ENCODE results near the gene TMEM259. TPM values are rescaled to one million over a fixed set of nuclear protein-coding genes. Genes with fewer than 3 reads are reported as not detected.

TMEM259 gene
- total and polyA plus RNA-seq, 8 donors, result 74.2 to 154 (median 101) TPM

DNA sequence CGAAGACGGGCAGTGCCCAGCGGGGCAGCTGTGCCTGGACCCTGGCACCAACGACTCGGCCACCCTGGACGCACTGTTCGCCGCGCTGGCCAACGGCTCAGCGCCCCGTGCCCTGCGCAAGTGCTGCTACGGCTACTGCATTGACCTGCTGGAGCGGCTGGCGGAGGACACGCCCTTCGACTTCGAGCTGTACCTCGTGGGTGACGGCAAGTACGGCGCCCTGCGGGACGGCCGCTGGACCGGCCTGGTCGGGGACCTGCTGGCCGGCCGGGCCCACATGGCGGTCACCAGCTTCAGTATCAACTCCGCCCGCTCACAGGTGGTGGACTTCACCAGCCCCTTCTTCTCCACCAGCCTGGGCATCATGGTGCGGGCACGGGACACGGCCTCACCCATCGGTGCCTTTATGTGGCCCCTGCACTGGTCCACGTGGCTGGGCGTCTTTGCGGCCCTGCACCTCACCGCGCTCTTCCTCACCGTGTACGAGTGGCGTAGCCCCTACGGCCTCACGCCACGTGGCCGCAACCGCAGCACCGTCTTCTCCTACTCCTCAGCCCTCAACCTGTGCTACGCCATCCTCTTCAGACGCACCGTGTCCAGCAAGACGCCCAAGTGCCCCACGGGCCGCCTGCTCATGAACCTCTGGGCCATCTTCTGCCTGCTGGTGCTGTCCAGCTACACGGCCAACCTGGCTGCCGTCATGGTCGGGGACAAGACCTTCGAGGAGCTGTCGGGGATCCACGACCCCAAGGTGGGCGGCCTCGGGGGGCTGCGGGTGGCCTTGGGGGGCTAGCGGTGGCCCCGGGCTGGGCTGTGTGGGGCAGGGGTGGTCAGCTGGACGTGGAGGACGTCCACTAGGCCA lies 15.9 kb downstream of the TMEM259 start:
- TF ChIP-seq, protein P1, sequence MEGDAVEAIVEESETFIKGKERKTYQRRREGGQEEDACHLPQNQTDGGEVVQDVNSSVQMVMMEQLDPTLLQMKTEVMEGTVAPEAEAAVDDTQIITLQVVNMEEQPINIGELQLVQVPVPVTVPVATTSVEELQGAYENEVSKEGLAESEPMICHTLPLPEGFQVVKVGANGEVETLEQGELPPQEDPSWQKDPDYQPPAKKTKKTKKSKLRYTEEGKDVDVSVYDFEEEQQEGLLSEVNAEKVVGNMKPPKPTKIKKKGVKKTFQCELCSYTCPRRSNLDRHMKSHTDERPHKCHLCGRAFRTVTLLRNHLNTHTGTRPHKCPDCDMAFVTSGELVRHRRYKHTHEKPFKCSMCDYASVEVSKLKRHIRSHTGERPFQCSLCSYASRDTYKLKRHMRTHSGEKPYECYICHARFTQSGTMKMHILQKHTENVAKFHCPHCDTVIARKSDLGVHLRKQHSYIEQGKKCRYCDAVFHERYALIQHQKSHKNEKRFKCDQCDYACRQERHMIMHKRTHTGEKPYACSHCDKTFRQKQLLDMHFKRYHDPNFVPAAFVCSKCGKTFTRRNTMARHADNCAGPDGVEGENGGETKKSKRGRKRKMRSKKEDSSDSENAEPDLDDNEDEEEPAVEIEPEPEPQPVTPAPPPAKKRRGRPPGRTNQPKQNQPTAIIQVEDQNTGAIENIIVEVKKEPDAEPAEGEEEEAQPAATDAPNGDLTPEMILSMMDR (IDR thresholded peaks at IDR 0.05), result no peak
- no peak overlapping the region for H3K27ac ChIP-seq
- intact Hi-C loops (cut with DNase I), result no loop called here

DNA sequence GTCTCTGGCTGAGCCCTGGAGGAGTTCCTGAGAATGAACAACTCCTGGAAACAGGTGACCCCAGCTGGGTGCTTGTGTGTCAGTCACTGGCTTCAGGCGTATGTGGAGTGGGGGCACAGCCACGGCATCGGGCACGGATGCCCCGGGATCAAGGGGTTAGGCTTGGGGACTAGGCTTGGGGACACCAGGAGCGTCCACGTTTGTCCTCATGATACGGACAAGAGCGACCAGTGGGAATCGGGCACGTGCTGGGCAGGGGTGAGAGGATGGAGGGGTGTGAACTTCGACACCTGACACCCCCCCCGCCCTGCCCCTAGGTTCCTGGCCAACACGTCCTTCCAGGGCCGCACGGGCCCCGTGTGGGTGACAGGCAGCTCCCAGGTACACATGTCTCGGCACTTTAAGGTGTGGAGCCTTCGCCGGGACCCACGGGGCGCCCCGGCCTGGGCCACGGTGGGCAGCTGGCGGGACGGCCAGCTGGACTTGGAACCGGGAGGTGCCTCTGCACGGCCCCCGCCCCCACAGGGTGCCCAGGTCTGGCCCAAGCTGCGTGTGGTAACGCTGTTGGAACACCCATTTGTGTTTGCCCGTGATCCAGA lies 16.6 kb downstream of the TMEM259 start:
- no peak overlapping the region for H3K4me3 ChIP-seq
- ATAC-seq, result no peak
- no peaks in the 10 kb centered on the region for H3K9me3 ChIP-seq
- intact Hi-C loops (cut with DNase I), result no loop called here
- H3K36me3 ChIP-seq, result peaks cover 0 to 24% of the 10 kb centered on the region in 2 donors
- TF ChIP-seq, protein P1 (IDR thresholded peaks at IDR 0.05), result no peak
- H3K4me1 ChIP-seq, result peaks cover 0 to 21% of the 10 kb centered on the region in 2 donors
- peaks cover 20 to 50% of the 10 kb centered on the region in 2 donors for H3K27me3 ChIP-seq
- peak in 1 of 4 donors; percentile 69 for DNase-seq
- no peak overlapping the region for H3K27ac ChIP-seq

More for the DNA sequence above, 15.9 kb downstream of the TMEM259 start:
- Histone ChIP-seq H3K9me3 (no peaks in the 10 kb centered on the region), H3K4me1 (peaks cover under 1 to 19% of the 10 kb centered on the region in 2 donors), H3K27me3 (peaks cover 13 to 43% of the 10 kb centered on the region in 2 donors), H3K4me3 (no peak overlapping the region), H3K36me3 (peaks cover 0 to 31% of the 10 kb centered on the region in 2 donors)
- peak in 1 of 4 donors; percentile 79 for DNase-seq
- no peak for ATAC-seq

DNA sequence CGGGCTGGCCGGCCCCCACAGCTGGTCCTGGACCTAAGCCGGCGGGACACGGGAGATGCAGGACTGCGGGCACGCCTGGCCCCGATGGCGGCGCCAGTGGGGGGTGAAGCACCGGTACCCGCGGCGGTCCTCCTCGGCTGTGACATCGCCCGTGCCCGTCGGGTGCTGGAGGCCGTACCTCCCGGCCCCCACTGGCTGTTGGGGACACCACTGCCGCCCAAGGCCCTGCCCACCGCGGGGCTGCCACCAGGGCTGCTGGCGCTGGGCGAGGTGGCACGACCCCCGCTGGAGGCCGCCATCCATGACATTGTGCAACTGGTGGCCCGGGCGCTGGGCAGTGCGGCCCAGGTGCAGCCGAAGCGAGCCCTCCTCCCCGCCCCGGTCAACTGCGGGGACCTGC lies 17.6 kb downstream of the TMEM259 start:
- no peak for DNase-seq
- TF ChIP-seq, protein P1 (IDR thresholded peaks at IDR 0.05), result no peak
- peaks cover 0 to 14% of the 10 kb centered on the region in 2 donors for H3K36me3 ChIP-seq
- H3K4me1 ChIP-seq, result peaks cover 0 to 21% of the 10 kb centered on the region in 2 donors
- H3K27ac ChIP-seq, result no peak overlapping the region
- no peak overlapping the region for H3K4me3 ChIP-seq
- ATAC-seq, result no peak
- H3K9me3 ChIP-seq, result no peaks in the 10 kb centered on the region
- intact Hi-C loops (cut with DNase I), result no loop called here
- H3K27me3 ChIP-seq, result peaks cover 29 to 60% of the 10 kb centered on the region in 2 donors

GRCh38 chr19:1002600-1002999 lies 18.3 kb downstream of the TMEM259 start:
- TF ChIP-seq, protein P1 (IDR thresholded peaks at IDR 0.05), result no peak
- no peak for DNase-seq
- H3K27ac ChIP-seq, result no peak overlapping the region
- H3K4me3 ChIP-seq, result no peak overlapping the region
- intact Hi-C loops (cut with DNase I), result no loop called here
- H3K4me1 ChIP-seq, result peaks cover 0 to 21% of the 10 kb centered on the region in 2 donors
- peaks cover 36 to 67% of the 10 kb centered on the region in 2 donors for H3K27me3 ChIP-seq
- H3K36me3 ChIP-seq, result peaks cover 0 to 7% of the 10 kb centered on the region in 2 donors
- no peaks in the 10 kb centered on the region for H3K9me3 ChIP-seq
- ATAC-seq, result no peak
